Epithelial cell of proximal tubule (primary cell): ENCODE data around the gene UPB1. TPM values are rescaled to one million over a fixed set of nuclear protein-coding genes. Genes with fewer than 3 reads are reported as not detected.

Source experiments
- DNase-seq: peaks from one replicate; pipeline ENCODE4 v3.0.0-alpha.2; 2011; ENCODE audit warnings: low read depth
- H3K4me3 ChIP-seq: 2 replicates; pipeline ENCODE4 v1.5.1; 2011; ENCODE audit warnings: low read depth, mild to moderate bottlenecking, low read length
- CTCF ChIP-seq: conservative IDR thresholded peaks from 2 replicates; pipeline ENCODE4 v1.5.1; 2012; ENCODE audit warnings: low read depth, mild to moderate bottlenecking, low read length
- total RNA-seq: library from RNA; depleted of rRNA; stranded (reverse); fragments of >200 nt; gene quantifications from 2 replicates; pipeline ENCODE4 v1.2.3, GENCODE V29; 2015

UPB1 gene
- total RNA-seq, 1 donor from 2014 or later = not detected

DNA sequence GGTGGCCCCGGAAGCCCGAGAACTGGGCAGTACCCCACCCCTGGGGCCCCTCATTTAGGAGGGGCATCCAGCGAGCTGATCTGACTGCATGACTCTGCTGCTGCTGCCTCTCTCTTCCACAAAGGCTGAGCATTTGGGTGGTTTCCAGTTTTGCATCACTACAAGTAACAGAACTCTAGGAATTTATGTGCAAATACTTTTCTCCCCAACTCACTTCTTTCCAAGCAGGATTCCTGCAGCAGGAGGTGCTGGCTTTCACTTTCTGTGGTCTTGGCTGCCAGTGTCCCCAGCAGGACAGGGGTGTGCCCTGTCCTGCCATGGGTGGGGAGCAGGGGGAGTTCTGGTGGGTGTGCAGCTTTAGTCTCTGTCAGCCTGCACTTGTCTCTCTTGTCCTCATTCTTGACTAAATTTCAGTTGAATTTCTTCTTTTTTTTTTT lies 21.2 kb downstream of the UPB1 start:
- H3K4me3 ChIP-seq = no peak overlapping the region
- DNase-seq = peak; percentile 67
- peak; percentile 14 for TF ChIP-seq CTCF

DNA sequence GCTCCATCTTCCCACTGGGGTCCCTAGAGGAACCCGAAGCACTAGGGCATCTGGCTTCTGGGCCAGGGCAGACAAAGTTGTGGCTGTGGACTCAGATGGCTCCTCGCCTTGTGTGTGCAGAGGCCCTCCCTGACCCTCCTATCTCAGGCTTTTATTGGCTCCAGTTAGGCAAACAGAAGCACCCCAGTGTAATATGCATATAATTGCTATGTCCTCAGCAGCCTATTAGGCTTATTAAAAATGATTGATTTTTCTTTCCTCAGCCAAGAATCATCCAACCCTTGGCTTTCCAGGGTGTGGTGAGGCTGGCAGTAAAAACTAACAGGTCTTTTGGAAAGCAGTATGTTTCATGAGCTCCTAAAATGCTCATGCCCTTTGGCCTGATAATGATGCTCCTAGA lies 22.3 kb downstream of the UPB1 start:
- no peak for TF ChIP-seq CTCF
- no peak overlapping the region for H3K4me3 ChIP-seq

GRCh38 chr22:24518228-24518627 lies 23.1 kb downstream of the UPB1 start:
- TF ChIP-seq CTCF = no peak
- no peak for DNase-seq
- no peak overlapping the region for H3K4me3 ChIP-seq

More for the DNA sequence above, 22.3 kb downstream of the UPB1 start:
- DNase-seq = no peak

DNA sequence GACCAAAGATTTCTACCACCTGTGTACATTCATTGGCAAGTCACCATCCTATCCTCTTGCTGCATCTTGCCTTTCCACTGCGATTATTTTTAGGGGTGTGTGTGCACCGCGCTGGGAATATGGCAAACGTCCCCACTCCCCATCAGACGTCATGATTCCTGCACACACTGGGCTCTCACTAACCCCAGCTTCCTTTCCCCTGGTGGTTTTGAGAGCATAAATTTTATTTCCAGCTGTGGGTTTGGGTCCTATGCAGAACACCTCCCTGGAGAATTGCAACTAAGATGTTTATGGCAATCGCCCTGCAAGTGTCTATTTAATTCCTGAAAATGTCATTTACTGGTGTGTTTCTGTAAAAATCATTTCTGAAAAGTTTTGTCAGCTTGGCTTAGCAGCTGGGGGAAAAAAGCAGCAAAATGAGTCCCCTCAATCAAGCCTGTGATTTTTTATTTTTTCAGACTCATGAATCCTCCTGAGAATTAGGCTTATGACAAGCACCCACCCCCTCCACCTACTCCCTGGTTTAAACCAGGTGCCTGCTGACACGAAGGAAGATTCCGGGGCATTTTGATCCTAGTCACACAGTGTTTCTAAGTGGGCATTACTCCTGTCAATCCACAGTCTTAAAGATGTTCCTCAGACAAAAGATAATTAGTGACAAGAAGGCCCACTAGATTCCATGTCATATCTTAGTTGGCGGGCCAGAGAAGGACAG lies 23.8 kb downstream of the UPB1 start:
- TF ChIP-seq CTCF = no peak
- no peak for DNase-seq
- H3K4me3 ChIP-seq = no peak overlapping the region

DNA sequence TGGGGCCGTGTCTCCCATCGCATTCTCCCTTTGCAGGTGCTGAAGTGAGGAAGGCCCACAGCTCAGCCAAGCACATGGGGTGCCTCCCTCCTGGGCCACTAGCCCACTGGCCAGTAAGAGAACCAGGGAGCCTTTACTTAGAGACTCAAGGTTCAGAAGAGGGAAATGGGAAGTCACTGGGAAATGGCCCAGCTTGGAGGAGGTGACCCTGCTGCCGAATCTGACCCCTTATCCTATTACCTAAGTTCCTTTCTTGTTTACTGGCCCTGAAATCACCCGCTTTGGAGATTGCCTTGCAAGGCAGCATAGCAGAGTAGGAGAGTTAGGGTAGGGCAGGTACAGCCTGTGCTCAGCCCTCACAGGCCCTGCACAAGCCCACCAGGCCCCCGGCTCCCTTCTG lies 24.4 kb downstream of the UPB1 start:
- no peak for DNase-seq
- H3K4me3 ChIP-seq = no peak overlapping the region
- TF ChIP-seq CTCF = no peak

- peak; percentile 82 for TF ChIP-seq CTCF
- DNase-seq = peak; percentile 63
- peak overlapping the region; percentile 8 for H3K4me3 ChIP-seq
Observed at GRCh38 chr22:24521791-24522245, 26.7 kb downstream of the UPB1 start.

- H3K4me3 ChIP-seq = no peak overlapping the region
- no peak for TF ChIP-seq CTCF
- DNase-seq = no peak
Observed at GRCh38 chr22:24523873-24524272, 28.7 kb downstream of the UPB1 start.
